Measurements from ENCODE around the gene TRABD2B.

TRABD2B gene

GRCh38 chr1:47871799-47872353, 125.3 kb downstream of the TRABD2B start:
- peak; percentile 20 for DNase-seq

- no peak for DNase-seq
Measured at GRCh38 chr1:47870946-47871676, 126.1 kb downstream of the TRABD2B start.

- no peak for DNase-seq
Measured at GRCh38 chr1:47870480-47870879, 126.7 kb downstream of the TRABD2B start.

GRCh38 chr1:47868348-47868676, 128.9 kb downstream of the TRABD2B start:
- DNase-seq, result no peak

GRCh38 chr1:47867438-47868347, 129.5 kb downstream of the TRABD2B start:
- DNase-seq, result no peak

GRCh38 chr1:47866601-47867437, 130.4 kb downstream of the TRABD2B start:
- peak; percentile 21 for DNase-seq

- DNase-seq, result peak; percentile 26
Measured at GRCh38 chr1:47865881-47866535, 131.2 kb downstream of the TRABD2B start.

- no peak for DNase-seq
Measured at GRCh38 chr1:47859092-47859743, 138.0 kb downstream of the TRABD2B start.

- no peak for DNase-seq
Measured at GRCh38 chr1:47856996-47857395, 140.2 kb downstream of the TRABD2B start.

- no peak for DNase-seq
Measured at GRCh38 chr1:47855230-47855629, 142.0 kb downstream of the TRABD2B start.

- DNase-seq, result no peak
Measured at GRCh38 chr1:47854552-47855144, 142.5 kb downstream of the TRABD2B start.

GRCh38 chr1:47853852-47854251, 143.3 kb downstream of the TRABD2B start:
- no peak for DNase-seq

GRCh38 chr1:47853059-47853458, 144.1 kb downstream of the TRABD2B start:
- no peak for DNase-seq

GRCh38 chr1:47852006-47852718, 145.0 kb downstream of the TRABD2B start:
- no peak for DNase-seq

- no peak for DNase-seq
Measured at GRCh38 chr1:47850451-47850850, 146.7 kb downstream of the TRABD2B start.

GRCh38 chr1:47849591-47850261, 147.5 kb downstream of the TRABD2B start:
- DNase-seq, result no peak

GRCh38 chr1:47849005-47849521, 148.1 kb downstream of the TRABD2B start:
- no peak for DNase-seq

GRCh38 chr1:47847763-47848162, 149.4 kb downstream of the TRABD2B start:
- no peak for DNase-seq

GRCh38 chr1:47844558-47844955, 152.6 kb downstream of the TRABD2B start:
- no peak for DNase-seq
